GM23338 (cell line): ENCODE measurements around the gene CIRBP.

Source experiments
- CREB1 ChIP-seq: fragments of 250-450 bp; sonication (Bioruptor Pico); IDR thresholded peaks from 2 replicates; pipeline ENCODE4 v1.5.0; 2020; ENCODE audit warnings: low read depth, mild to moderate bottlenecking, moderate library complexity
- EZH2 ChIP-seq: fragments of 200-600 bp; sonication (generic); IDR thresholded peaks from one replicate; pipeline ENCODE4 v1.8.0; 2017; ENCODE audit warnings: antibody characterized with exemption, mild to moderate bottlenecking, low read depth; ENCODE audit not compliant: unreplicated experiment
- EZH2phosphoT487 ChIP-seq: fragments of 200-600 bp; sonication (generic); IDR thresholded peaks from one replicate; pipeline ENCODE4 v1.8.1; 2018; ENCODE audit warnings: antibody characterized with exemption; ENCODE audit not compliant: unreplicated experiment
- NANOG ChIP-seq: IDR thresholded peaks from 2 replicates; pipeline ENCODE4 v1.6.1; 2016; ENCODE audit warnings: antibody characterized with exemption, borderline replicate concordance
- POLR2AphosphoS5 ChIP-seq: IDR thresholded peaks from 2 replicates; pipeline ENCODE4 v1.6.1; 2016; ENCODE audit warnings: antibody characterized with exemption, low read depth
- STAT1 ChIP-seq: IDR thresholded peaks from one replicate; pipeline ENCODE4 v1.6.1; 2016; ENCODE audit warnings: antibody characterized with exemption; ENCODE audit not compliant: unreplicated experiment
- ZNF331 ChIP-seq: fragments of 250-450 bp; sonication (Bioruptor Pico); IDR thresholded peaks from 2 replicates; pipeline ENCODE4 v1.5.0; 2020; ENCODE audit warnings: low read depth, mild to moderate bottlenecking, moderate library complexity
- TF ChIP-seq, protein P1 (sequence below), 2 experiments: fragments of 200-600 bp in 1 of 2; sonication (generic) in 1 of 2; conservative IDR thresholded peaks; 2 replicates each; pipeline versions ENCODE4 v1.5.1 to v1.6.1; 2016 to 2017; ENCODE audit warnings: antibody characterized with exemption in 2 of 2, low read depth in 2 of 2, mild to moderate bottlenecking in 2 of 2, moderate library complexity in 1 of 2
- TF ChIP-seq, protein P2 (sequence below): IDR thresholded peaks from one replicate; pipeline ENCODE4 v1.6.1; 2018; ENCODE audit warnings: antibody characterized with exemption; ENCODE audit not compliant: unreplicated experiment
- TF ChIP-seq, protein P3 (sequence below): IDR thresholded peaks from 2 replicates; pipeline ENCODE4 v1.6.1; 2016; ENCODE audit warnings: antibody characterized with exemption

DNA sequence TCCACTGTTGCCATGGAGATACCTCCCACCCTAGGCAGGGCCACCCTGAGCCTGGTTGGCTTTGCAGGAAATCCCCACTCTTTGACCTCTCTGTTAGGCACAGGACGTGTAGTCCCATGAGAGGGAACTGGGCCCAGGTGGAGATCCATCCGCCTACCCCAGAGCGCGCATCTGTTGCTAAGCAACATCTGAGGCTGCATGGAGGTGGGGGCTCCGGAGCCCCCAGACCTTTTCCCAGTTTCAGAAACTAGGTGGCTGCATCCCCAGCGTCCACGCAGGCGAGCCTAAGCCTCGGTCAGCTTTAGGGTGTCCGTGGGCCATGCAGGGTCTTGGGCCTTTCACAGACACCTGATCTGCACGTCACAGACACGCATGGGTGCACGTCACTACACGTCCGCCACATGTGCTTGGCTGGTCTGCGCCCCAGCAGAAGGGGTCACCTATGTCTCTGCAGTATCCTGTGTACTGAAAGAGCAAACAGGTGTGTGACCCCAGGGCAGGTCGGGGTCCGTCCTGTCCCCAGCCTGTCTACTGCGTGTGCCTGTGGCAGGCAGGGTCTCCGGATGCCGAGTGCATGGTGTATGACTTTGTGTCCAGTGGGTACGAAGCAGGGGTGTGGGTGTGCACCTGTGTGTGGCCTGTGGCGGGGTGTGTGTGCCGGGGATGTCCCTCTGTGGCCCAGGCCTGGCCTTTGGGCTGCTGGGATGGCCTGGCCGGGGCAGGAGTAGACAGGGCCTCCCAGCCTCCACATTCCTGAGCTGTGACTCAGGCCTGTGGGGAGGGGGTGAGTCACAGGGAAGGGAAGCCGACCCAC lies 4.1 kb upstream of the CIRBP start:
- TF ChIP-seq EZH2phosphoT487 (no peak), EZH2 (no peak), POLR2AphosphoS5 (no peak; the same call in 1 of the 2 replicates), ZNF331 (CRISPR knock-in tag) (no peak), STAT1 (no peak), NANOG (no peak), CREB1 (CRISPR knock-in tag) (0 out of 2 replicates have a peak, but pooled peaks have one; percentile 15)
- TF ChIP-seq, protein P1, sequence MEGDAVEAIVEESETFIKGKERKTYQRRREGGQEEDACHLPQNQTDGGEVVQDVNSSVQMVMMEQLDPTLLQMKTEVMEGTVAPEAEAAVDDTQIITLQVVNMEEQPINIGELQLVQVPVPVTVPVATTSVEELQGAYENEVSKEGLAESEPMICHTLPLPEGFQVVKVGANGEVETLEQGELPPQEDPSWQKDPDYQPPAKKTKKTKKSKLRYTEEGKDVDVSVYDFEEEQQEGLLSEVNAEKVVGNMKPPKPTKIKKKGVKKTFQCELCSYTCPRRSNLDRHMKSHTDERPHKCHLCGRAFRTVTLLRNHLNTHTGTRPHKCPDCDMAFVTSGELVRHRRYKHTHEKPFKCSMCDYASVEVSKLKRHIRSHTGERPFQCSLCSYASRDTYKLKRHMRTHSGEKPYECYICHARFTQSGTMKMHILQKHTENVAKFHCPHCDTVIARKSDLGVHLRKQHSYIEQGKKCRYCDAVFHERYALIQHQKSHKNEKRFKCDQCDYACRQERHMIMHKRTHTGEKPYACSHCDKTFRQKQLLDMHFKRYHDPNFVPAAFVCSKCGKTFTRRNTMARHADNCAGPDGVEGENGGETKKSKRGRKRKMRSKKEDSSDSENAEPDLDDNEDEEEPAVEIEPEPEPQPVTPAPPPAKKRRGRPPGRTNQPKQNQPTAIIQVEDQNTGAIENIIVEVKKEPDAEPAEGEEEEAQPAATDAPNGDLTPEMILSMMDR (conservative IDR thresholded peaks at IDR 0.05; ENCODE audit: low read depth in 2 of 2), result no peak
- TF ChIP-seq, protein P2, sequence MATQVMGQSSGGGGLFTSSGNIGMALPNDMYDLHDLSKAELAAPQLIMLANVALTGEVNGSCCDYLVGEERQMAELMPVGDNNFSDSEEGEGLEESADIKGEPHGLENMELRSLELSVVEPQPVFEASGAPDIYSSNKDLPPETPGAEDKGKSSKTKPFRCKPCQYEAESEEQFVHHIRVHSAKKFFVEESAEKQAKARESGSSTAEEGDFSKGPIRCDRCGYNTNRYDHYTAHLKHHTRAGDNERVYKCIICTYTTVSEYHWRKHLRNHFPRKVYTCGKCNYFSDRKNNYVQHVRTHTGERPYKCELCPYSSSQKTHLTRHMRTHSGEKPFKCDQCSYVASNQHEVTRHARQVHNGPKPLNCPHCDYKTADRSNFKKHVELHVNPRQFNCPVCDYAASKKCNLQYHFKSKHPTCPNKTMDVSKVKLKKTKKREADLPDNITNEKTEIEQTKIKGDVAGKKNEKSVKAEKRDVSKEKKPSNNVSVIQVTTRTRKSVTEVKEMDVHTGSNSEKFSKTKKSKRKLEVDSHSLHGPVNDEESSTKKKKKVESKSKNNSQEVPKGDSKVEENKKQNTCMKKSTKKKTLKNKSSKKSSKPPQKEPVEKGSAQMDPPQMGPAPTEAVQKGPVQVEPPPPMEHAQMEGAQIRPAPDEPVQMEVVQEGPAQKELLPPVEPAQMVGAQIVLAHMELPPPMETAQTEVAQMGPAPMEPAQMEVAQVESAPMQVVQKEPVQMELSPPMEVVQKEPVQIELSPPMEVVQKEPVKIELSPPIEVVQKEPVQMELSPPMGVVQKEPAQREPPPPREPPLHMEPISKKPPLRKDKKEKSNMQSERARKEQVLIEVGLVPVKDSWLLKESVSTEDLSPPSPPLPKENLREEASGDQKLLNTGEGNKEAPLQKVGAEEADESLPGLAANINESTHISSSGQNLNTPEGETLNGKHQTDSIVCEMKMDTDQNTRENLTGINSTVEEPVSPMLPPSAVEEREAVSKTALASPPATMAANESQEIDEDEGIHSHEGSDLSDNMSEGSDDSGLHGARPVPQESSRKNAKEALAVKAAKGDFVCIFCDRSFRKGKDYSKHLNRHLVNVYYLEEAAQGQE, result no peak
- TF ChIP-seq, protein P3, sequence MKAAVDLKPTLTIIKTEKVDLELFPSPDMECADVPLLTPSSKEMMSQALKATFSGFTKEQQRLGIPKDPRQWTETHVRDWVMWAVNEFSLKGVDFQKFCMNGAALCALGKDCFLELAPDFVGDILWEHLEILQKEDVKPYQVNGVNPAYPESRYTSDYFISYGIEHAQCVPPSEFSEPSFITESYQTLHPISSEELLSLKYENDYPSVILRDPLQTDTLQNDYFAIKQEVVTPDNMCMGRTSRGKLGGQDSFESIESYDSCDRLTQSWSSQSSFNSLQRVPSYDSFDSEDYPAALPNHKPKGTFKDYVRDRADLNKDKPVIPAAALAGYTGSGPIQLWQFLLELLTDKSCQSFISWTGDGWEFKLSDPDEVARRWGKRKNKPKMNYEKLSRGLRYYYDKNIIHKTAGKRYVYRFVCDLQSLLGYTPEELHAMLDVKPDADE, result no peak
